GM10248 (cell line): Measurements from ENCODE around the gene HRH1.

ENCODE experiments used
- CTCF ChIA-PET: fragments of 300-600 bp; sonication (Branson Sonifier 250); formaldehyde crosslinking; extraction: SDS; loops from one replicate; lab custom pipeline; 2021; ENCODE audit warnings: antibody characterized with exemption; lab: Yijun Ruan, JAX
- POLR2A ChIA-PET: fragments of 350-650 bp; sonication (Branson Sonifier 250); formaldehyde crosslinking; extraction: SDS; loops from one replicate; lab custom pipeline; 2020; ENCODE audit warnings: antibody characterized with exemption; lab: Yijun Ruan, JAX
- DNase-seq: peaks from one replicate; pipeline ENCODE4 v3.0.0; 2012; ENCODE audit errors: extremely low spot score
- CTCF ChIP-seq: IDR thresholded peaks from 2 replicates; pipeline ENCODE4 v1.5.1; 2012; ENCODE audit warnings: mild to moderate bottlenecking, low read depth; ENCODE audit errors: extremely low read depth, missing control alignments, control extremely low read depth

The HRH1 gene

GRCh38 chr3:11239796-11240195 is 85.5 kb downstream of the HRH1 start:
- no peak for TF ChIP-seq CTCF
- CTCF ChIA-PET = interaction anchor here (0.9 to 8.1 kb wide), 4 partner anchors 8 to 97 kb away, joined by 3 to 101 read pairs (median 3); no protein-coding TSS in a partner anchor
- DNase-seq = no peak
- POLR2A ChIA-PET = no interaction called here

GRCh38 chr3:11240496-11240895 is 86.2 kb downstream of the HRH1 start:
- no peak for TF ChIP-seq CTCF
- CTCF ChIA-PET = interaction anchor here (8.1 kb wide), 1 partner anchor 96 kb away, joined by 101 read pairs; no protein-coding TSS in a partner anchor
- no peak for DNase-seq
- POLR2A ChIA-PET = interaction anchor here (0.6 kb wide), 1 partner anchor 1872 kb away, joined by 6 read pairs; no protein-coding TSS in a partner anchor

- ChIA-PET CTCF (interaction anchor here (1.0 to 2.2 kb wide), 4 partner anchors 8 to 407 kb away, joined by 3 to 12 read pairs (median 7); no protein-coding TSS in a partner anchor), POLR2A (no interaction called here)
- DNase-seq = no peak
- TF ChIP-seq CTCF = no peak
These were observed 89.9 kb downstream of the HRH1 start for GRCh38 chr3:11244121-11244677.

- no peak for DNase-seq
- POLR2A ChIA-PET = no interaction called here
- CTCF ChIA-PET = interaction anchor here (1.1 to 2.1 kb wide), 2 partner anchors 9 to 44 kb away, joined by 3 to 12 read pairs; no protein-coding TSS in a partner anchor
- TF ChIP-seq CTCF = no peak
These were observed 91.0 kb downstream of the HRH1 start for GRCh38 chr3:11245276-11245675.

- CTCF ChIA-PET = interaction anchor here (0.8 to 1.0 kb wide), 2 partner anchors 13 to 89 kb away, joined by 3 read pairs; no protein-coding TSS in a partner anchor
- DNase-seq = no peak
- TF ChIP-seq CTCF = no peak
- POLR2A ChIA-PET = no interaction called here
These were observed 91.8 kb downstream of the HRH1 start for GRCh38 chr3:11245827-11246662.

GRCh38 chr3:11246663-11246970 is 92.3 kb downstream of the HRH1 start:
- ChIA-PET CTCF (interaction anchor here (0.8 to 1.7 kb wide), 3 partner anchors 10 to 88 kb away, joined by 3 to 8 read pairs (median 3); no protein-coding TSS in a partner anchor), POLR2A (no interaction called here)
- no peak for TF ChIP-seq CTCF
- DNase-seq = no peak
